ENCODE data around the gene TMBIM6. TPM values are rescaled to one million over a fixed set of nuclear protein-coding genes. Genes with fewer than 3 reads are reported as not detected.

Gene TMBIM6
- total RNA-seq, 1 donor from 2014 or later = 191 TPM

- intact Hi-C loops (cut with DNase I) = loop anchor here (2.0 kb wide), 1 partner anchor 18 kb away; no protein-coding TSS in a partner anchor
- no peak for DNase-seq (ENCODE audit: low spot score)
Observed at GRCh38 chr12:49808686-49809380, 67.5 kb downstream of the TMBIM6 start.

- intact Hi-C loops (cut with DNase I) = loop anchor here (2.0 kb wide), 1 partner anchor 17 kb away; no protein-coding TSS in a partner anchor
- DNase-seq (ENCODE audit: low spot score) = no peak
Observed at GRCh38 chr12:49809381-49809905, 68.1 kb downstream of the TMBIM6 start.

- no peak for DNase-seq (ENCODE audit: low spot score)
- intact Hi-C loops (cut with DNase I) = loop anchor here (2.0 kb wide), 1 partner anchor 17 kb away; no protein-coding TSS in a partner anchor
Observed at GRCh38 chr12:49809906-49810389, 68.6 kb downstream of the TMBIM6 start.

GRCh38 chr12:49811136-49811535 is 69.8 kb downstream of the TMBIM6 start:
- intact Hi-C loops (cut with DNase I) = no loop called here
- no peak for DNase-seq (ENCODE audit: low spot score)

GRCh38 chr12:49811961-49812401 is 70.6 kb downstream of the TMBIM6 start:
- intact Hi-C loops (cut with DNase I) = no loop called here
- DNase-seq (ENCODE audit: low spot score) = no peak

- DNase-seq (ENCODE audit: low spot score) = no peak
- intact Hi-C loops (cut with DNase I) = no loop called here
Observed at GRCh38 chr12:49813131-49813530, 71.8 kb downstream of the TMBIM6 start.

Other genes starting within 250 kb of the TMBIM6 start
- gene KCNH3, start 202.5 kb upstream of the TMBIM6 start, total RNA-seq = 0.97 TPM
- gene MCRS1, start 173.4 kb upstream of the TMBIM6 start, total RNA-seq = 118 TPM
- 0.48 TPM for gene FAM186B, start 135.9 kb upstream of the TMBIM6 start, total RNA-seq
- 30.1 TPM for gene PRPF40B, start 118.0 kb upstream of the TMBIM6 start, total RNA-seq
- gene FMNL3, start 34.2 kb upstream of the TMBIM6 start, total RNA-seq = 19.8 TPM
- 26.5 TPM for gene NCKAP5L, start 86.9 kb downstream of the TMBIM6 start, total RNA-seq
- 2.6 TPM for gene BCDIN3D, start 101.5 kb downstream of the TMBIM6 start, total RNA-seq
- 1.7 TPM for gene FAIM2, start 162.3 kb downstream of the TMBIM6 start, total RNA-seq
- gene AQP2, start 209.2 kb downstream of the TMBIM6 start, total RNA-seq = not detected
- not detected for gene AQP5, start 220.3 kb downstream of the TMBIM6 start, total RNA-seq
- gene AQP6, start 231.4 kb downstream of the TMBIM6 start, total RNA-seq = not detected

Data from cardiac septum (tissue), 1 donor.